Stimulated activated CD8-positive, alpha-beta memory T cell treated with anti-CD3 and anti-CD28 coated beads, Interleukin-4, amount 100 ng/mL, for 24 hours (primary cell): Measurements from ENCODE around the gene MYOCD.

Experiments used
- DNase-seq: peaks from one replicate; pipeline ENCODE4 v3.0.0-alpha.2; 2020; ENCODE audit warnings: low read depth

MYOCD gene

DNA sequence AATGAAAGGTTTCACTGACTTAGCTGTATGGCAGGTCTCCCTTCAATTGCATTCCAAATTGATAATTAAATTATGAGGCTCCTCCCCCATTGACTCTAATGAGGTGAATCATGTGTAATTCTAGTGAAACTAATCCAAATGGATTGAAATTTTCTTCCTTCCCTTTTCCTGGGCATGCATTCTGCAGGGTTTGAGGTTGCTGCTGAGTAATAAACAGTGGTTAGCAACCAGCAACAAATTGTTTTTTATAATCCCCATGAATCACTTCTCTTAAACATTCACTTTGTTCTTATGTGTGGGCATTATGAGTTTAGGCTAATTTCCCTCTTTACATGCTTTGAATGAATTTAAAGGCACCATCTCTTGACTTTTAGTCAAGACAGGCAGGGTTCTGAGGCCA lies 43.4 kb downstream of the MYOCD start:
- no peak for DNase-seq

GRCh38 chr17:12712415-12712814 lies 46.7 kb downstream of the MYOCD start:
- no peak for DNase-seq

- no peak for DNase-seq
Observed at GRCh38 chr17:12712941-12713340, 47.3 kb downstream of the MYOCD start.

DNA sequence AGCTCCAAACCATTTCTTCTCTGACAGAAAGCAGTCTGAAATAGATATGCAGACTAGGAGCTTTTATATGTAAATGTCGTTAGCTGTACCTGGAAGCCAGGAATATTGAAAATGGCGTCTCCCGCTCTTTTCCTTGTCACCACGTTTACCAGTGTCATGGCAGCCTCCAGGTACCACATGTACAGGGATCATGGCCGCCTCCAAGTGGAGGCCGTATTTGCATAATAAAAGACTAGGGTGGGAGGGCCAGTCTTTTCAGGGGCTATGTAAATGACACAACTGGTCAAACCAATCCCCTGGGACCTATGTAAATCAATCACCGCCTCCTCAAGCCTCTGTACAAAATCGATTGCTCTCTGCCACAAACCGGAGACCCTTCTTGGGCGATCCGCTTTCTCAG lies 54.3 kb downstream of the MYOCD start:
- no peak for DNase-seq

DNA sequence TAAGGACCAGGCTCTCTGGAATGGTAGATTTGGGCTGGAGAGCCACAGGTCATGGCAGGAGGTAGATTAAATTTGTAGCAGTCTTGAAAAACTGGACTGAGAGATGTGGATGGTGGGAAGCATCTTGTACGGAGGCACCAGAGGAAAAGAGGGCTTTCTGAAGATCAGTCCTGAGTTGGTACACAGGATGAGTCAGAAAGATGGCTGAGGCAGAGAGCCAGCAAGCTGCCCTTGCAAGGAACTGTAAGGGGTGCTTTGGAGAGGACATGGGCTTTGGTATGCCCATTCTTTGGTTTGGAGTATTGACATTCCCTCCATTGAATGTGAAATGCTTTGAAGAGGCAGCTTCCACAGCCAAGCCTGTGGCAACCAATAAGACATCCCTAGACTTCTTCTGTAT lies 55.9 kb downstream of the MYOCD start:
- DNase-seq = no peak

DNA sequence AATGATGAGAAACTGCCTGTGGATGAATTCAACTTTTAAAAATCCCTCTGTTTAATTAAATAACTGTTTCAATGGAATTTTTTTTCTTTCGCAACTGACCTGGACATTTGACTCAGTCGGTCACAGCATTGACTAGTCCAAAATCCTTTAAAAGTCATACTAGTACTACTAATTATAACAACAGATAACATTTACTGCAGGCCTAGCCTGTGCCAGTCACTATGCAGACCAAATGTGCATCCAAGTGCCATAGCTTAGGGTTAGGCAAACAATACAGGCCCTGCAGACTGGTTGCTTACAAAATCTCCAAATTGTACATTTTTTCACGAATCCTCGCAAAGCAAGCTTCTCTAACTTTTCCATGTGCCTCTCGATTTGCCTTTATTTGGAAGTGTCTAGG lies 56.6 kb downstream of the MYOCD start:
- no peak for DNase-seq

GRCh38 chr17:12726131-12726530 lies 60.4 kb downstream of the MYOCD start:
- no peak for DNase-seq

DNA sequence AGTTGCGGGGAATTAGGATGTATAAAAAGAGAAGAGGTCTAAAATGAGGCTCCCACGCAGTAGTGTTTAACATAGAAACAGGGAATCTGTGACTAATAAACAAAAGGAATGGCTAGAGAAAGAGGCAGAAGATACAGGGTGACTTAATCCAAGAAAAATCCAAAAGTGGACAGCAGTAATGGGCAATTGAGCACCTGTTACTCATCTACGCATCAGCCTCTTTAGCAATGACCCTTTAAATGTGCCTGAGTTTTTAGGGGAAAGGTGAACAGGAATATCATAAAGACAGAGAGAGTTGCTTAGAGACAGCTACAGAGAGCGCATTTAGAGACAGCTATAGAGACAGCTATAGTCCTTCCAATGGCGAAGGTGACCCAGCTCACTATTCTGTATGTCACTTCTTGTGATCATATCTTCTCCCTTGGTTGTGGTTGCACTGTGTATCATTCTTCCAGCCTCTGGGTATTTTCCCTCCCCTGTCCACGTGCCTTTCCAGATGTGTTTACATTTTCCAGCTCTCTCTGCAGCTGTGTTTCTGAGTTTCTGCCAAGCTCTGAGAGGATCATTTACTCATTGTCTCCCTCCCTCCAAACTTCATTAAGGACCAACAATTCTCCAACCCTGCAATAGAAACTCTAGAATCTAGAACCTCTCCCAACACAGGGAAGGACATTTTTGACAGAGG lies 61.5 kb downstream of the MYOCD start:
- DNase-seq = no peak

DNA sequence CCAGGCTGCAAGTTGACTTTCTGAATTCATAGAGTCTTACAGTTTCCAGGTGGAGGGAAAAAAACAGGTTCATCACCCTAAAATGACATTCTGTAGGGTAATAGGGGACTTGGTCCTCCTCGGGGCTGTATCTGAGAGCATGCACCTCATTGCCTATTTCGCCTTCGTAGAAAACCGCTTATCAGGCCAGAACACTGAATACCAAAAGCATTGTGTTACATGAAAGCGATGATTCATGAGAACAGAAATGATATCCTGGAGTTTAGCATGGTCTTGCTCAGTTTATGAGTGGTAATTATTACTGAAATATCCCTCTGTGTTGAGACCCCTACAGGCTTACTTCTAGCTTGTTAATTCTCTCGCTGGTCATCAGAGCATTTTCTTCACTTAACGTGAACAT lies 62.2 kb downstream of the MYOCD start:
- no peak for DNase-seq

- DNase-seq = no peak
Observed at GRCh38 chr17:12729086-12729485, 63.4 kb downstream of the MYOCD start.

- DNase-seq = no peak
Observed at GRCh38 chr17:12730421-12730820, 64.7 kb downstream of the MYOCD start.

DNA sequence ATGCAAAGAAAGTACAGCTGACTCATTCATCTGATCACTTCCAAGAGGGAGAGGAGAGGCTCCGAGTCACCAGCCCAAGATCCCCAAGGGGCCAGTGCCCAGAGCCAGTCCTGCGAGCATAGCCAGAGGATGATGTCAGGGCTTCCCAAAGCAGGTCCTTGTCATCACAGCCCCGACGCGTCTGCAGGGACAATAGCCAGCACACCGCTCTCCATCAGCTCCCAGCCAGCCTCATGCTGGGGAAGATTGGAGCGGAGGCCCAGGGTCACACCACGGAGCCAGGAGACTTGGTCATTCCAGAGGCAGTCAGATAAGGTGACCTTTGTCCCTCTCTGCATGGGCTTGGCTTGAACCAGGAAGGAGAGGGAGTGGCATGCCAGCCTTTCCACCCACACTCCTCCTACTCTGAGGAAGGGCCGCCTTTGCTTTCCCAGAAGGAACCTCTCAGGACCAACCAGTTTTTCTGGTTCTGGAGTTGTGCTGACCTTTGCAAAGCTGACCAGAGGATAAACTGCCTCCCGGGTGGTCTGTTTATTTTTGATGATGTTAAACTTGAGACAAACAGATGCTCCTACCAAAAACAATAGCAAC lies 65.3 kb downstream of the MYOCD start:
- no peak for DNase-seq

DNA sequence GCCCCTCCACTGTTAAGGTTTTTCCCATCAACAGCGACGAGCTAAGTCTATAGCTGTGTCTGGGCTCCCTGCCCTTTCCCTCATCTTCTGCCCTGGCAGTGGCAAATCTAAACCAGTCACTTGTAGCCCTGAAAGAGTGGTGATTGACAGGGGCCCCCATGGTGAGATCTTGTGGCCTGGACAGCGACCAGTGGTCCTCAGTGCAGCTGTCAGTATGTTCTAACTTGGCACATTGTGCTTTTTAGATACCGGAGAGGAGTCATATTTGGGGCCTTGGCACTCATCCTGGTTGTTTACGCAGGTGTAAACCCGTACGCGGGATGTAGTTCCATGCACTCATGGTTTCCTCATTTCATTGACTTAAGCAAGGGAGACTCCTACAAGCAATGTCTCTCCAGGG lies 66.1 kb downstream of the MYOCD start:
- DNase-seq = no peak

DNA sequence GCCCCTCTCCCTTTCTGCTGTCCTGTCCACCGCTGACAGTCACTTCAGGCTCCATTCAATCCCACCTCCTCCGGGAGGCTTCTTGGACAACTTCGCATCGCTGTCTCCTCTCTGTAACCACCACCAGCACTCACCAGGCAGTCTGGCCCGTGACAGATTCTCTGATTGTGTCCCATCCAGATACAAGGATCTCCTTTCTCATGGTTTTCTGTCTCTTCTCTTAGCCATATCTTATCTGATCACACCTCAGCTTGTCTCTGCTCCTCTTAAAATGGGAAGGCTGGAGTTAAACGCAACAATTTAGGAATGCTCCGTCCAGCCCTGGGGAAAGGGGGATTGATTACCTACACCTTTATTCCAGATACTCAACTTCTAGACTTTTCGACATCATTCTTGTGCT lies 66.7 kb downstream of the MYOCD start:
- DNase-seq = no peak

- DNase-seq = no peak
Observed at GRCh38 chr17:12734926-12735325, 69.2 kb downstream of the MYOCD start.

GRCh38 chr17:12735517-12735916 lies 69.8 kb downstream of the MYOCD start:
- no peak for DNase-seq

GRCh38 chr17:12736526-12736925 lies 70.8 kb downstream of the MYOCD start:
- no peak for DNase-seq

- DNase-seq = no peak
Observed at GRCh38 chr17:12737740-12738469, 72.2 kb downstream of the MYOCD start.

GRCh38 chr17:12738624-12739023 lies 72.9 kb downstream of the MYOCD start:
- DNase-seq = no peak

DNA sequence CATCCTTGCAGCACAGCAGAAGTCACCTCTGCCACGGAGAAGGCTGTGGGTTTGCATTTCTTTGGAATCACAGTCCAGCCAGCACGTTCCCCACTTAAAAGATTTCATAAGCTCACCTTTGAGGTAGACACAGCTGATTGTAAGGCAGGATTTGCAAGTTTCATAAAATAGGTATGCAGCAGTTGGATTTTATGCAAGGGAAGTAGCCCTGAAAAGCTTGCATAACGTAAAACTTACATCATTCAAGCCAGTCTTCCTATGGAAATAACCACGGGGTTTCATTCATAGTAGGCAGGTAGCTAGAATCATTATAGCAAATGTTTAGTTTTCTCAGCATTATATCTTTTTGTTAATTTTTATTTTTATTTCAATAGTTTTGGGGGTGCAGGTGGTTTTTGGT lies 73.8 kb downstream of the MYOCD start:
- DNase-seq = no peak

DNA sequence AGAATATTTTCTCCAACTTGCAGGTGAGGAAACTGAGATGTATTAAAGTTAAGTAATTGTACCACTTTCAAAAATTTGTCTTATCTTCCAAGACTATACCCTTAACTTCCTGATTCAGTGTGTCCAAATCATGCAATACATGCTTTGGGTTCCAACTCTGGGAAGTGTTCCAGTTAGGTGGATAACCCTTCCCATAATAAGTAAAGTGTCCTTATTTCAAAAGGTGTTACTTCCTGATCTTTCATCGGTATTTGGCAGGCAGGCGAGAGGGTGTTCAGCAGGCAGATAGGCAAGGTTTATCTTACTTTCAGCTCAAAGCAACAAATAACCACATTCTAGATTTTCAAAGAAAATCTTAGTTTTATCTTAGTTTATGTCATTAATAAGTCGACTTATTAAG lies 77.4 kb downstream of the MYOCD start:
- DNase-seq = no peak

GRCh38 chr17:12744298-12744697 lies 78.6 kb downstream of the MYOCD start:
- no peak for DNase-seq

DNA sequence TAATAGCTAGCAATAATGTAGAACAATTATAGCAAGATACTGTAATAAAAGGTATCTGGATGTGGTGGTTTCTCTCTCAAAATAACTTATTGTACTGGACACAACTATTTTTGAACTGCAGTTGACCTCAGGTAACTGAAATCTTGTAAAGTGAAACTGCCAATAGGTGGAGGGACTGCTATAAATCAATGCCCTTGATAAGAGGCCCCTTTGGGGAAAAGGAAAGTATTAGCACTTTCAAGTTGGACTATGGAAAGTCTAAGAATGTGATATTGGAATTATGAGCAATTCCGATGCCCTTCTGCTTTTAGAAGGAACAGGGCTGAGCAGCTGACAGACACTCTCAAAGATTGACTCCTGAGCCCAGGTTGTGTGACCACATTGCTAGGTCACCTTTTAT lies 79.1 kb downstream of the MYOCD start:
- no peak for DNase-seq

- DNase-seq = no peak
Observed at GRCh38 chr17:12745486-12745885, 79.8 kb downstream of the MYOCD start.
